Stimulated activated CD8-positive, alpha-beta memory T cell treated with anti-CD3 and anti-CD28 coated beads, Interleukin-15, amount 100 ng/mL, for 48 hours (primary cell): Measurements from ENCODE around the gene PATJ.
"Not testable (repeated sequence)": the region's sequence is repeated elsewhere in the genome, so short reads cannot be mapped to it uniquely, and the experiment has no call there.

ENCODE experiments used
- DNase-seq, 2 donors: peaks; one replicate each; pipeline ENCODE4 v3.0.0-alpha.2; 2020; ENCODE audit warnings: low read depth in 2 of 2

The PATJ gene

DNA sequence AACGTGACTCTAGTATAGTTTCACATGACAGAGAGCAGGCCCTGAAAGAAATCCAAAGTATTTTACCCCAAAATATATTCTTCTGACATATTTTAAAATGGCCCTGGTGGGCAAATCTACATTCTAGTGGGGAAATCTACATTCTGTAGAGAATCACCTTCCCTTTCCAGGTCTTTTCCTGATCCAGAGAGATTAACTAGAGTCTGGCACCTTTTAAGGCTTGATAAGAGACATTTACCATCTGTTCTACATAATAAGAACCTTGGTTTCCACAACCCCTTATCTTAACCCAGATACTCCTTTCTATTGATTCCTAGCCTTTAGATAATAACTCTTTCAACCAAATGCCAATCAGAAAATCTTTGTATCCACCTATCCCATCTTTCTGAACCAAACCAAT lies 435.3 kb downstream of the PATJ start:
- DNase-seq, result no peak

DNA sequence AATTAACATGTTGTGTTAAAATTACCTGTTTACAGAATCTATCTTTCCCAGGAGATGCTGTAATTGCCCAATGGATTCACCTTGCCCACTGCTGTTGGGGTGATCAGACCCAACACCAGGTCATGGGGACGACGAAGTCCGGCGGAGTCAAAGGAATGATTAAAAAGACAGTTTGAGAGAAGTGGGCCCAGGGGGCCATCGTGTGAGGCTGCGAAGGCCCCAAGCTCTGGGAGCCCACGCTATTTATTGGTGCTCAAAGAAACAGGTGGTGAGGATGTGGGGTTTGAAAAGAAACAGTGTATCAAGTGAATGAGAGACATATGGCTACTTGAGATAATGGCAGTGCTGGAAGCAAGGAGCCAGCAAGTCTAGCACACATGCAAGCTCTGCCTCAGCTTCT lies 436.1 kb downstream of the PATJ start:
- DNase-seq, result no peak

DNA sequence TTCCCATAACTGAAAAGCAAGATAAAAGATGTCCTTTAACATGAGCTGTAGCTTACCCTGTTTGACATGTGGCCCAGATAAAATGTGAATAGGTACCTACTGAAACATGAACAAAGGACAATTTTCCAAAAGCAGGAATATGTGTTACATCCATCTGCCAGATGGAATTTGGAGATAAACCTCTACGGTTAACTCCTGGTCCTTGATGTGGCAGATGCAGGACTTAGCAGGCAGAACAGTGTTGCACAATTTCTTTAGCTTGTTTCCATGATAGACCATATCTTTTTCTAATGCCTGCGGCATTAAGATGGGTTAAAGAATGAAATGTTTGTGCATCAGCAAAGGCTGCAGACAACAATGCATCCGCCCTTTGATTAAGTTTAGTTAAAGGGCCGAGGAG lies 437.8 kb downstream of the PATJ start:
- DNase-seq, result not testable (repeated sequence)

DNA sequence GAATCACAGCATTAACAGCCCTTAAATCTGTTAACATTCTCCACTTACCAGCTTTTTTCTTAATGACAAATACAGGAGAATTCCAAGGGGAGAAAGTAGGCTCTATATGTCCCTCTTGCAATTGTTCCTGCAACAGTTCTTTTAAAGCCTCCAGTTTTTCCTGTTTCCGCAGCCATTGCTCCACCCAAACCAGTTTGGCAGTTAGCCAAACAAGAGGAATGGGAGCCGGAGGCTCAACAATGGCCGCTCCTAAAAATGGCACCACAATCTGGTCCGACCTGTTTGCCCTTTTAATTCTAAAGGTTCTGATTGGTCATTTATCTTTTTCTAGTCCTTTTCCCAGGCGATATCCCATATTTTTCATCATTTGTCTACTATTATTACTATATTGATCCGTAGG lies 438.4 kb downstream of the PATJ start:
- DNase-seq, result no peak

DNA sequence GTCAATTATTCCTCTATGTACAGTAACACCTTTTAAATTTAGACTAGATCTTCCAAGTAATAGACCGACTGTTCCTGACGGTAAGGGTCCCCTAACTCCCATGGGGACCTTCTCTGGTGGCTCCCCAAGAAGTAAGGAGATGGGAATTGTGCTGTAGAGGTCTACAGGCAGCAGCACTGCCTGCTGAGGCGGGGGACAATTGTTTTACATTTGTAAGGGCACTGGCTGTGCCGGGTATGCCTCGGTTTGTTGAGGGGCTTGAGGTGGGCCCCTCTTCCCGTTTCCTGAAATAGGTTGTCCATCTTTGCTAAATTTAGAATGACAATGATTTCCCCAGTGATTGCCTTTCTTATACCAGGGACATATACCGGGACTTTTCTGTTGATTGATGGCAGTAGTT lies 439.3 kb downstream of the PATJ start:
- no peak for DNase-seq

DNA sequence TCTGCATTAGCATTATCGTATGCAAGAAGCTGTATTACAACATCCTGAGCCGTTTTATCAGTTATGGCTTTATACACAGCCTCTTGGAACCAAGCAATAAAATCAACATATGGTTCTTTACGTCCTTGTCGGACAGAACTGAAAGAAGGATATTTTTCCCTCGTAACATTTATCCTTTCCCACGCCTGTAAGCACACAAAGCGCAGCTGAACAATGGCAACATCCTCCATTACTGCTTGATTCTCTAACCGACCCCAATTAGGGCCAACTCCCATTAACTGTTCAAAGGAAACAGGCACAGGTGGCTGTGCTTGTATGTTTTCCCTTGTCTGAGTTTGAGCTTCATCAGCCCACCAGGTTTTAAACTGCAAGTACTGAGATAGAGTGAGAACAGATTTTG lies 439.9 kb downstream of the PATJ start:
- DNase-seq, result not testable (repeated sequence)

DNA sequence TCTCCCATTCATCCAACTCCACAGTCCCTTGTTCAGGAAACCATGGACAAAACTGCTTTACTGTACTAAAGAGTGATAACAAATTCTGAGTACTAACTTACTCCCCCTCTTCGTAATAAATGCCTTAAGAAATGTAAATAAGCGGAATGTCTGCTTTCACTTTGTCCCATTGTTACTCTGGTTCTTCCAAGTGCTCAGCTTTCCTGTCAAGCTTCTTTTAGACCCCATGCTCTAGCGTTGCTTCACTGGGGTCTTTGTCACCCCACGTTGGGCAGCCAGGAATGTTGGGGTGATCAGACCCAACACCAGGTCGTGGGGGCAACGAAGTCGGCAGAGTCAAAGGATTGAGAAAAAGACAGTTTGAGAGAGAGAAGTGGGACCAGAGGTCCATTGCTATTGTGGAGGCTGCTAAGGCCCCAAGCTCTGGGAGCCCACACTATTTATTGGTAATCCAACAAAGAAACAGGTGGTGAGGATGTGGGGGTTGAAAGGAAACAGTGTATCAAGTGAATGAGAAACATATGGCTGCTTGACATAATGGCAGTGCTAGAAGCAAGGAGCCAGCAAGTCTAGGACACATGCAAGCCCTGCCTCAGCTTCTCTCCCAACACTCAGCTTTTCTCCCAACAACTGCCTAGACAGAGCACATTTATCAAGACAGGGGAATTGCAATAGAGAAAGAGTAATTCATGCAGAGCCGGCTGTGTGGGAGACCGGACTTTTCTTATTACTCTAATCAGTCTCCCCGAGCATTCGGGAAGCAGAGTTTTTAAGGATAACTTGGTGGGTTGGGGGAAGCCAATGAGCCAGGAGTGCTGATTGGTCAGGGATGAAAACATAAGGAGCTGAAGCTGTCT lies 441.1 kb downstream of the PATJ start:
- not testable (repeated sequence) for DNase-seq

DNA sequence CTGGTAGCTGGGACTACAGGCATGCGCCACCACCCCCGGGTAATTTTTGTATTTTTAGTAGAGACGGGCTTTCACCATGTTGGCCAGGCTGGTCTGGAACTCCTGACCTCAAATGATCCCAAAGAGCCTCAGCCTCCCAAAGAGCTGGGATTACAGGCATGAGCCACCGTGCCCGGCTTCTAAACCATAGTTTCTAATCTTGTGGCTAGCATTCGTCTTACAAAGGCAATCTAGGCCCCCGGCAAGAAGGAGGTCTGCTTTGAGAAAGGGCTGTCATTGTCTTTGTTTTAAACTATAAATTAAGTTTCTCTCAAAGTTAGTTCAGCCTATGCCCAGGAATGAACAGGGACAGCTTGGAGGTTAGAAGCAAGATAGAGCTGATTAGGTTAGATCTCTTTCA lies 442.1 kb downstream of the PATJ start:
- no peak for DNase-seq

DNA sequence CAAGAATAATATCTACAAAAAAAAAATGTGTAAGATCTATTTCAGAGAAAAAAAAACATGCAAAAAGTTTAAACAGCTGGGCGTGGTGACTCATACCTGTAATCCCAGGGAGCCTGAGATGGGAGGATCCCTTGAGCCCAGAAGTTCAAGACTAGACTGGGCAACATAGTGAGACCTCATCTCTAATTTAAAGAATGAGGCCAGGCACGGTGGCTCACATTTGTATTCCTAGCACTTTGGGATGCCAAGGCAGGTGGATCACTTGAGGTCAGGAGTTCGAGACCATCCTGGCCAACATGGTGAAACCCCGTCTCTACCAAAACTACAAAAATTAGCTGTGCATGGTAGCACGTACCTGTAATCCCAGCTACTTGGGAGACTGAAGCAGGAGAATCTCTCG lies 443.0 kb downstream of the PATJ start:
- not testable (repeated sequence) for DNase-seq

DNA sequence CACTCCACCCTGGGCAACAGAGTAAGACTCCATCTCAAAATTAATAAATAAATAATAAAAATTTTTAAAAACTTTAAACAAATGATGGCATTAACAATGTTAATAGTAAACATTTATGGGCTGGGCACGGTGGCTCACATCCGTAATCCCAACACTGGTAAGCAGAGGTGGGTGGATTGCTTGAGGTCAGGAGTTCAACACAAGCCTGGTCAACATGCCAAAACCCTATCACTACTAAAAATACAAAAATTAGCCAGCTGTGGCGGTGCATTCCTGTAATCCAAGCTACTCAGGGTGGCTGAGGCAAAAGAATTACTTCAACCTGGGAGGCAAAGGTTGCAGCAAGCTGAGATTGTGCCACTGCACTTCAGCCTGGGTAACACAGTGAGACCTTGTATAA lies 443.4 kb downstream of the PATJ start:
- no peak for DNase-seq

DNA sequence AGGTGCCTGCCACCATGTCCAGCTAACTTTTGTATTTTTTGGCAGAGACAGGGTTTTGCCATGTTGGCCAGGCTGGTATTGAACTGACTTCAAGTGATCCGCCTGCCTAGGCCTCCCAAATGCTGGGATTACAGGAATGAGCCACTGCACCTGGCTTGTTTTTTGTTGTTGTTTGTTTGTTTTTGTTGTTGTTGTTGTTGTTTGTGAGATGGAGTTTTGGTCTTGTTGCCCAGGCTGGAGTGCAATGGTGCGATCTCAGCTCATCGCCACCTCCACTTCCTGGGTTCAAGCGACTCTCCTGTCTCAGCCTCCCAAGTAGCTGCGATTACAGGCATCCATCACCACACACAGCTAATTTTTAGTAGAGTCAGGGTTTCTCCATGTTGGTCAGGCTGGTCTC lies 445.3 kb downstream of the PATJ start:
- DNase-seq, result no peak

DNA sequence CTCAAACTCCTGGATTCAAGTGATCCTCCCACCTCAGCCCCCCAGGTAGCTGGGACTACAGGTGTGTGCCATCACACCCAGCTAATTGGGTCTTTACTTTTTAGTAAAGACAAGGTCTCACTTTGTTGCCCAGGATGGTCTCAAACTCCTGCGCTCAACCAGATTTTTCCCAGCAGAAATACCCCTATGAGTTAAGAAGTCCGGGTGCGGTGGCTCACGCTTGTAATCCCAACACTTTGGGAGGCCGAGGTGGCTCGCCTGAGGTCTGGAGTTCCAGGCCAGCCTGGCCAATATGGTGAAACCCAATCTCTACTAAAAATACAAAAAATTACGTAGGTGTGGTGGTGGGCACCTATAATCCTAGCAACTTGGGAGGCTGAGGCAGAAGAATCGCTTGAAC lies 445.8 kb downstream of the PATJ start:
- DNase-seq, result no peak

DNA sequence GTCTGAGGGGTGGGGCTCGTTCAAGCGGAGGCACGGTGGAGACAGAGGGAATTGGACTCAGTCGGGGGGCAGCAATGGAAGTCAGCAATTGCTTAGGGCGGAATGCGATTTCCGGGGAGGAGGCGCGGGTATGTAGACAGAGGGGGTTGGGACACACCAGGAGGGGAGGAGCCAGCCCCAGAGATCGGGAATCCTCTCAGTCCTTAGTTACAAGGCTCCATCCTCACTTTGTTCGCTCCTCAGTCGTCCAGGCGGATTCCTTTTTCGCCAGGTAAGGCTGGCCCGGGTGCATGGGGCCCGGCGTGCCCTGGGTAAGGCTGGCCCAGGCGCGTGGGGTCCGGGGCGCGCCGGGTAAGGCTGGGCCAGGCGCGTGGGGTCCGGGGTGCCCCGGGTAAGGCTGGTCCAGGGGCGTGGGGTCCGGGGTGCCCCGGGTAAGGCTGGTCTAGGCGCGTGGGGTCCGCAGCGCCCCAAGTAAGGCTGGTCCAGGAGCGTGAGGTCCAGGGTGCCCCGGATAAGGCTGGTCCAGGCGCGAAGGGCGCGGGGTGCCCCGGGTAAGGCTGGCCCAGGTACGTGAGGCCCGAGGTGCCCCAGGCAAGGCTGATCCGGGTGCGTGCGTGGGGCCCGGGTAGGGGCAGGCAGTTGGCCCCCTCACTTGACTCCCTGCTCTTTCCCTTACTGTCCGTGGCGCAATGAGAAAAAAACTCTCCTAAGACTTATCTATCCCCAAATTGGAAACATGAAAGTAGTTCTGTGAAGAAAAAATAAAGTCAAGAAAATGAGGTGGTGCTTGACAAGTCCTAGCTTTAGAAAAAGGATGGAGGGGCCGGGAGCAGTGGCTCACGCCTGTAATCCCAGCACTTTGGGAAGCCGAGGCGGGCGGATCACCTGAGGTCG lies 452.6 kb downstream of the PATJ start, which contains the start of gene L1TD1:
L1TD1 (plus strand) TSS at position 199 of the 894 bp plus-strand sequence. CDS start 11,780 bp downstream, outside the sequence.
- no peak for DNase-seq

DNA sequence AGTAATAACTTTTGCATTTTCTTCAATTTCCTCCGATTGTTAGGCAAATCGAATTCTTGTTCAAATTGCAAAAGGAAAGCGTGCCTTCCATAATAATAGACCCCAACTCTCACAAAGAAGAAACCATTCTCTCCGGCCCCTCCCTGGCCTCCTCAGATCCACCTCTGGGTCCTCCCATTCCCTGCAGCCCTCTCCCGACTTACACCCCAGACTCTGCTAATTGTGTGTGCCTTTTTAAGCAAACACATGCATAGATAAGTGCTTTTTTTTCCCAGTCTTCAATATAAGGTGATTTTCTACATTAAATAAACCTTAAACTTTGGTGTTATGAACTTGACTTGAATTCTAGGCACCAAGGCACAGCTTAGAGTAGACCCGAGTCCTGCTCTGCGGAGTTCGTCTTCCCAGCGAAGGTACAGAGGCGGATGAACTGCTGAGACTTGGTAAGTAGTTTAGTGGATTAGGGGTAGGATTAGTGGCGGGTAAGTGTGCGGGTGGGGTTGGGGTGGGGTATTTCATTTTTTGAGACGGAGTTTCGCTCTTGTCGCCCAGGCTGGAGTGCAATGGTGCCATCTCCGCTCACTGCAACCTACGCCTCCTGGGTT lies 453.9 kb downstream of the PATJ start:
- no peak for DNase-seq

DNA sequence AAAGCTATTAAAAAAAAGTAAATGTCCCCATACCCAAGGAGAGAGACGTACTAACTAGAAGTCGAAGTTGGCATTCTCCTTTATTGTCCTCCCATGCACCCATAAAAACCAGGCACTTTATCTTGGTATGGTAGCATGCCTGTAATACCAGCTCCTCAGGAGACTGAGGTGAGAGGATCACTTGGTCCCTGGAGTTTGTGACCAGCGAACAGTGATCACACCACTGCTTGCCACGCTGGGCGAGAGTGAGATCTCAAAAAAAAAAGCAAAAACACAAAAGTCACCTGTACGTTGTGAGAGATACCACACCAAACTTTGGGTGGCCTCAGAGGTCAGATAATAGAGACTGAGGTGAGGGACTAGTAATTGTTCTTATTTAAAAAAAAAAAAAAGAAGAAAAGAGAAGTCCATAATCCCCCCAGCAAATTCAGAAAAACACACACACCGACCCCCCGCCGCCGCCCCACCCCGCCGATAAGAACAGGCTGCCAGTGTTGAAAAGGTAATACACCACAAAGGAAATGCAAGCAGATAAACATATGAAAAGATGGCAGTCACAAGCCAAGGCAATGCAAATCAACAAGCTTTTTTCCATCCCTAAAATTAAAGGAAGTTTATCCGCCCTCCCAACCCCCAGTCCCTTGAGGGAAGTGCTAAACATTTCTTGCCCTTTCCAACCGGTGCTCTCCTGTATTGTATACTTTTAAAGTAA lies 455.9 kb downstream of the PATJ start:
- no peak for DNase-seq

DNA sequence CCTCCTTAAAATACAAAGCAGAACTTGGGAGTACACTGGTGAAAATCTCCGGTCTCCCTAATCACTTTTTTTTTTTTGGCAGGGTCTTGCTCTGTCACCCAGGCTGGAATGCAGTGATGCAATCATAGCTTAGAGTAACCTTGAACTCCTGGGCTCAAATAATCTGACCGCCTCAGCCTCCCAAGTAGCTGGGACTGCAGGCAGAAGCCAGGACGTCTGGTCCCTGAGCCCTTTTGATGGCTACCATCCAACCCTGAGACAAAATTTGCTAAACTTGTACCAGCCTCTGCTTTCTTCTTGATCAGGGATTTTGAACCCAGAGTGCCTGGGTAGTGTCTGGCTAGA lies 456.5 kb downstream of the PATJ start:
- no peak for DNase-seq

DNA sequence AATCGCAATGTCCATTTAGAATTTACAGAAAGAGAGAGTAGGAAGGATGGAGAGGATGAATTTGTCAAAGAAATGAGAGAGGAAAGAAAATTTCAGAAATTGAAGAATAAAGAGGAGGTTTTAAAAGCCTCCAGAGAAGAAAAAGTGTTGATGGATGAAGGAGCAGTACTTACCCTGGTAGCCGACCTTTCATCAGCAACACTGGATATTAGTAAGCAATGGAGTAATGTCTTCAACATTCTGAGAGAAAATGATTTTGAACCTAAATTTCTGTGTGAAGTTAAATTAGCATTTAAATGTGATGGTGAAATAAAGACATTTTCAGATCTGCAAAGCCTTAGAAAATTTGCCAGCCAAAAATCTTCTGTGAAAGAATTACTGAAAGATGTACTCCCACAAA lies 464.9 kb downstream of the PATJ start:
- DNase-seq, result no peak

DNA sequence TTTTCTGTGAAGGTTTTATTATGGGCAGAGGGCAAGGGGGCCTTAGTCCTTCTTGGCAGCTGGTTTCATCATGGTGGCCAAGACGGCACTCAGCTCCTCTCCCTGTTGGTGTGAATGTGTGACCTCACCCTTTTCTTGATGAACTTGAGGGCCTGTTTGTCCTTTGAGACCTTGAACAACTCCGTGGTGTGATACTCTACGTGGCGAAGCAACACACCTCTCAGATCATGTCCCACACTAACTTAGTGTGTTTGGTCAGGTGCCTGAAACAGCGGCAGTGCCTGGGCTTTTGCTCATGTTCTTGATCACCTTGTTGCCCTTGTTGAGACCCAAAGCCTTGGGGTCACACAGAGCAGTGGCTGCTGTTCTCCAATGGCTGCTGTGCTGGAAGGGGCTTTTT lies 465.8 kb downstream of the PATJ start:
- DNase-seq, result no peak

DNA sequence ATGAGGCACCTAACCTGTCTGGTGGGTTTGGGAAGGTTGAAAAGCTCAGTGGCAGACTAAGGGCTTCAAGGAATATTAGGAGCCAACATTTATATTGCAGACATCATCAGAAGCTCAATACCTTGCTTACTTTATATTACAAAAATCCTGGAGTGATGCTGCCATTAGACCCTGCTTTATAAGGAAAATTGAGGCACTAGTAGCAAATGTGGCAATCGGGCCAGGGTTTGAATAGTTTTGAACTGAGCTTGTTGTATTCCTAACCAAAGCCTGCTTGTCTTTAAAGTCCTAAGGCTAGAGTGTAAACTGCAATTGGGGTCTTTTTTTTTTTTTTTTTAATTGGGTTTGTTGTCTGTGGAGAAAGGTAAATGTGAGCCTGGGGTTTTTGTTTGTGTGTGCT lies 466.7 kb downstream of the PATJ start:
- DNase-seq, result no peak

DNA sequence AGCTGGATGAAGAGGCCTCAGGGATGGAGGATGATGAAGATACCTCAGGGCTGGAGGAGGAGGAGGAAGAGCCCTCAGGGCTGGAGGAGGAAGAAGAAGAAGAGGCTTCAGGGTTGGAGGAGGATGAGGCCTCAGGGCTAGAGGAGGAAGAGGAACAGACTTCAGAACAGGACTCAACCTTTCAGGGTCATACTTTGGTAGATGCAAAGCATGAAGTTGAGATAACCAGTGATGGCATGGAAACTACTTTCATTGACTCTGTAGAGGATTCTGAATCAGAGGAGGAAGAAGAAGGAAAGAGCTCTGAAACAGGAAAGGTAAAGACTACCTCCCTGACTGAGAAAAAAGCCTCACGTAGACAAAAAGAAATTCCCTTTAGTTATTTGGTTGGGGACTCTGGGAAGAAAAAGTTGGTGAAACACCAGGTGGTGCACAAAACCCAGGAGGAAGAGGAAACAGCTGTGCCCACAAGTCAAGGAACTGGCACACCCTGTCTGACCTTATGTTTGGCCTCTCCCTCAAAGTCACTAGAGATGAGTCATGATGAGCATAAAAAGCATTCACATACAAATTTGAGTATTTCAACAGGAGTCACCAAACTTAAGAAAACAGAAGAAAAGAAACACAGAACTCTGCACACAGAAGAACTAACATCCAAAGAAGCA lies 467.8 kb downstream of the PATJ start:
- DNase-seq, result no peak

DNA sequence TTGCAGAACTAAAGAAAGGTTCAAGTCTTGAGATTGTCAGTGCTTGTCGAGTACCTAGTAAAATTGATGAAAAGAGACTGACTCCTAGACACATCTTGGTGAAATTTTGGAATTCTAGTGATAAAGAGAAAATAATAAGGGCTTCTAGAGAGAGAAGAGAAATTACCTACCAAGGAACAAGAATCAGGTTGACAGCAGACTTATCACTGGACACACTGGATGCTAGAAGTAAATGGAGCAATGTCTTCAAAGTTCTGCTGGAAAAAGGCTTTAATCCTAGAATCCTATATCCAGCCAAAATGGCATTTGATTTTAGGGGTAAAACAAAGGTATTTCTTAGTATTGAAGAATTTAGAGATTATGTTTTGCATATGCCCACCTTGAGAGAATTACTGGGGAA lies 468.7 kb downstream of the PATJ start:
- DNase-seq, result no peak
